Esophagus (tissue), 2 donors: ENCODE results near the gene ATP12A. TPM values are rescaled to one million over a fixed set of nuclear protein-coding genes. Genes with fewer than 3 reads are reported as not detected.

Experiments
- H3K27ac ChIP-seq, 2 donors: one replicate each; pipeline ENCODE4 v1.5.1; 2013; ENCODE audit warnings: low read depth in 2 of 2, mild to moderate bottlenecking in 2 of 2, inconsistent platforms in 1 of 2, low read length in 1 of 2, moderate library complexity in 1 of 2
- H3K27me3 ChIP-seq, 2 donors: one replicate each; pipeline ENCODE4 v1.6.1; 2013; ENCODE audit warnings: low read length in 2 of 2, control low read depth in 1 of 2, mild to moderate bottlenecking in 1 of 2; ENCODE audit not compliant: insufficient read depth in 2 of 2, control insufficient read depth in 1 of 2
- H3K36me3 ChIP-seq, 2 donors: one replicate each; pipeline ENCODE4 v1.6.1; 2013; ENCODE audit warnings: low read length in 1 of 2; ENCODE audit not compliant: control insufficient read depth in 2 of 2, insufficient read depth in 2 of 2
- H3K4me1 ChIP-seq, 2 donors: one replicate each; pipeline ENCODE4 v1.6.1; 2013; ENCODE audit warnings: low read length in 1 of 2; ENCODE audit not compliant: control insufficient read depth in 2 of 2, insufficient read depth in 2 of 2
- H3K4me3 ChIP-seq, 2 donors: one replicate each; pipeline ENCODE4 v1.5.1; 2013; ENCODE audit warnings: low read length in 2 of 2, mild to moderate bottlenecking in 2 of 2, low read depth in 1 of 2, moderate library complexity in 1 of 2
- H3K9me3 ChIP-seq, 2 donors: one replicate each; pipeline ENCODE4 v1.6.1; 2013; ENCODE audit warnings: mild to moderate bottlenecking in 2 of 2, low read depth in 1 of 2, low read length in 1 of 2, moderate library complexity in 1 of 2; ENCODE audit not compliant: control insufficient read depth in 2 of 2, insufficient read depth in 1 of 2
- whole genome bisulfite sequencing, 2 donors: extraction: QIAGEN DNeasy Blood & Tissue Kit; methylation state at CpG; one replicate each; pipeline ENCODE4 v1.1.7; 2013; 5-methylcytosine and 5-hydroxymethylcytosine counted together
- polyA plus RNA-seq, 2 donors: library from polyadenylated mRNA; stranded (reverse); fragments of 200-250 nt; gene quantifications; one replicate each; pipeline ENCODE4 v1.2.3, GENCODE V29; 2013
- donor health status: healthy with polysubstance abuse.
- donor health status: Bipolar disorder and iron deficiency.

Gene ATP12A
- polyA plus RNA-seq, 2 donors, result 0.81 to 1.8 TPM

DNA sequence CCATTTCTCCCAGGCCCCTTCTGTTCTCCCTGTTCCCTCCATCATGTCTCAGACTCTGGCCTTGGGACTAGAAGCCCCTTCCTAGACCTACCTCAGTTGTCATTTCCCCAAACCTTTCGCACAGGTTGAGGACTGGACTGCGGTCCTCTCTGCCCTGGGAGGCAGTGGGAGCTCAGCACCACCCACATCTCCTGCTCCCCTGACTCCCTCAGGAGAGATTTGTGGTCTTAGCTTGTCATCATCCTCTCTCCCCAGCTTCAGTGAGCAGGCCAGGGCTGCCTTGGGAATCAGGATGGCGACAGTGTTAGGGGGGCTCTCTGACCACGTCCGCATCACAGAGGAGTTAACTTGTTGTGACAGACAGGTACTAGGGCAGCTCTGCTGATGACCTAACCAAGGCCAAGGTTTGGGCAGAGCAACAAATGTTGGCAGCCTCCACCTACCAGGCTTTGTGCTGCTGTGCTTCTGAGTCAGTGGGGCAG lies 58.2 kb downstream of the ATP12A start:
- H3K4me1 ChIP-seq, result peaks cover 2 to 11% of the 10 kb centered on the region in 2 donors
- H3K36me3 ChIP-seq, result no peaks in the 10 kb centered on the region
- no peak overlapping the region for H3K4me3 ChIP-seq
- H3K9me3 ChIP-seq, result no peaks in the 10 kb centered on the region
- H3K27me3 ChIP-seq, result no peaks in the 10 kb centered on the region
- WGBS, 2 donors, result 95 to 99% methylated on average over 5 of the region's 5 CpGs
- no peak overlapping the region for H3K27ac ChIP-seq

DNA sequence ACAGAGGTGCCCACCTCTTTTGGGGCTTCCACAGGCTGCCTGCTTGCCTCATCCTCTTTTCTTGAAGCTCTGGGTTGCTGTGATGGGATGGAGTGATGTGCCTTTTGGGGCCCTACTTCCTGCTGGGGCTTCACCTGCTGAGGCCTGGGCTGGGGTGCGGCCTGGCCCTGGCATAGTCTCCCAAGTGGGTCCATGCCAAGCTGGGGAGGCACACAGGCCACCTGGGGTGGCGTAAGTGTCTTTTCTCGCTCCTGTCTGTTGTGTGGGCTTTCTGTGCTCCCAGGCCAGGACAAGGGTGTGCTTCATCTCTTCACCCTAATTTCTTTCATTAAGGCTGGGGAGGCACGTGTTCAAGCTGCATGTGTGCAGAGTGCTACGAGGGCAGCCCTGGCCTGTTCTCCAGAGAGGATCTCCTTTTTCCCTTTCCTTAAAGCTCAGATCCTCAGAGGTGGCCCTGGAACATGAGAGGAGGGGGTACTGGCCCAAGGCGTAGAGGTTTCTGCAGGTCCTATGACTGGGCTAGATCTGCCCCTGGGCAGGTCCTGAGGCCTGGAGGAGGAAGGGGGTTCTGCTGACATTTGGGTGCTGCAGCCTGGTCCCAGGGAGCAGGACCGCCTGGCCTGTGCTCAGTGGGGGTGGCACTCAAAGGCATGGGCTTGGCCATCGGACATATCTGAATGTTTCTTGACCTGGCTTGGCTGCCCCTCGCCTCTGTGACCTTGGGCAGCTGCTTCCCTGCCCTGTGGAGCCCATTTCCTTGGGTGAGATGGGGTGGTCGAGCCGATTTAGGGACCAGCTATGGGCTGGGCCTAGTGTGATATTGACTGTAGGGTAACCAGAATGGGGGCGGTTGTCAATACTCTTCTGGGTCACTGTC lies 60.0 kb downstream of the ATP12A start:
- Histone ChIP-seq H3K27ac (no peak overlapping the region), H3K4me3 (no peak overlapping the region)
- WGBS, 2 donors, result 85 to 90% methylated on average over 12 of the region's 12 CpGs

DNA sequence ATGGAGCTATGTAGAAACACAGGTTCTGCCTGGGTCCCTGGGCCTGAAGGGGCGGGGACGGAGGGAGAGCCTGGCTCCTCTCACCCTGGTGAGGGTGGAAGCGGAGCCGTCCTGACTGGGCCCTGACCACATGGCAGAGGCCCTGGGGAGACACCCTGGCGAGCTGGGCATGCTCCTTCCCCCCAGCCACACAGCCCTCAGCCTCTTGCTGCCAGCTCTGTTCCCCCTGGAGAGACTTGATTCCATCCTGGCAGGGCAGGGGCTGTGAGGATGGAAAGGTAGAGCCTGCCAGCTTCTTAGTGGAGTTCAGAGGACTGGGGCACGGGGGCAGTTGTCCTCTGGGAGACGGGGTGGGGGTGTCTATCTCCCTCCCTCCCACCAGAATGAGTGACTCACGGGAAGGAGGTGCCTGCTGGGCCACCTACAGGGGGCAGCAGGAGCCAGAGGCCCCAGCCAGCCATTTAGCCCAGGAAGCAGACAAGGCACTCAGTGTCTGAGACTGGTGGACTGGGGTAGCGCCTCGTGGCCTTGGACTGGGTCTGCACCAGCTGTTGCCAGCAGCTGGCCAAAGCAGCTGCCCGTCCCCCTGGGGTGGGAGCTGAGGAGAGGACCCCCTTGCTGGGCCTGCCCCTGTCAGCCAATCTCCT lies 60.9 kb downstream of the ATP12A start:
- peaks cover 0 to 3% of the 10 kb centered on the region in 2 donors for H3K27me3 ChIP-seq
- WGBS, 2 donors, result 72 to 82% methylated on average over 11 of the region's 11 CpGs
- no peaks in the 10 kb centered on the region for H3K9me3 ChIP-seq
- H3K4me1 ChIP-seq, result peaks cover 2 to 11% of the 10 kb centered on the region in 2 donors
- H3K27ac ChIP-seq, result no peak overlapping the region
- H3K36me3 ChIP-seq, result no peaks in the 10 kb centered on the region
- no peak overlapping the region for H3K4me3 ChIP-seq

More for the DNA sequence above, 60.0 kb downstream of the ATP12A start:
- H3K36me3 ChIP-seq, result no peaks in the 10 kb centered on the region
- peaks cover 0 to 3% of the 10 kb centered on the region in 2 donors for H3K27me3 ChIP-seq
- H3K4me1 ChIP-seq, result peaks cover 2 to 11% of the 10 kb centered on the region in 2 donors
- no peaks in the 10 kb centered on the region for H3K9me3 ChIP-seq

DNA sequence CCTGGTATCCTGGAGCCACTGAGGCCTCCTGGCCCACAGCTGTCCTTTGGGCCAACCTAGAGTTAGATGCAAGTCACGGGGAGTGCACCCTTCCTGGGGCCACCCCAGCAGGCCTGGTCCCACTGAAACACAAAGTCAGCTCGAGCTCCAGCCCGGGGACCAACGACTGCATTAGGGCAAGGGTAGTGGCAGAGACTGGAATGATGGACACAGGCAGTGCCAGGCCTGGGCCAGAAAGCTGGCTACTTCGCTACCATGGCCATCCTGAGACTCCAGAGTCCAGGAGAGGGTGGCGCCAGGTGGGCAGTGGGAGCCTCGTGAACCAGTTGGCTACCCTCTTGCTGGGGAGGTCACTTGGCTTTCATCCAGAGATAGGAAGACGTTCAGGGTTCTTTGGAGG lies 61.6 kb downstream of the ATP12A start:
- Histone ChIP-seq H3K9me3 (no peaks in the 10 kb centered on the region), H3K4me3 (no peak overlapping the region), H3K4me1 (peaks cover 2 to 11% of the 10 kb centered on the region in 2 donors), H3K27me3 (peaks cover 0 to 3% of the 10 kb centered on the region in 2 donors), H3K27ac (no peak overlapping the region), H3K36me3 (no peaks in the 10 kb centered on the region)
- 63 to 69% methylated on average over 8 of the region's 8 CpGs for WGBS, 2 donors

DNA sequence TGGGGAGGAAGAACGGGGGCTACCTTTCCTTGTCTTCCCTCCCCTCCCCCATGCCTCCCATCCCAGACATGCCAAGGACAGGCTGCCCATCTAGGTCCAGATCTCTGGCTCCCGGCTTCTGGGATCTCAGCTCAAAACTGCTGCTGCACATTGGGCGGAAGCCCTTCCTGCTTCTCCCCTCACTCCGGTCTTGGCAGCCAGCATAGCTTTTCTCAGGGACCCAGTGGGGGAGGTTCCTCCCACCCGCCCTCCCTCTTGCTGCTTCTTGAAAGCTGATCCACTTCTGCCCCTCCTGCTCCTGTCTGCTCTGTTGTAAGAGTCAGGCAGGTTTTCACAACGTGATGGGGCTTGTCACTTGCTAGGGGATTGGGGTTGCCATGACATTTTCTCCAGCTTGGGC lies 62.1 kb downstream of the ATP12A start:
- WGBS, 2 donors, result 15 to 26% methylated on average over 6 of the region's 6 CpGs
- H3K27me3 ChIP-seq, result peaks cover 0 to 3% of the 10 kb centered on the region in 2 donors
- no peak overlapping the region for H3K4me3 ChIP-seq
- H3K27ac ChIP-seq, result no peak overlapping the region
- H3K9me3 ChIP-seq, result no peaks in the 10 kb centered on the region
- no peaks in the 10 kb centered on the region for H3K36me3 ChIP-seq
- H3K4me1 ChIP-seq, result peaks cover 0 to 14% of the 10 kb centered on the region in 2 donors

DNA sequence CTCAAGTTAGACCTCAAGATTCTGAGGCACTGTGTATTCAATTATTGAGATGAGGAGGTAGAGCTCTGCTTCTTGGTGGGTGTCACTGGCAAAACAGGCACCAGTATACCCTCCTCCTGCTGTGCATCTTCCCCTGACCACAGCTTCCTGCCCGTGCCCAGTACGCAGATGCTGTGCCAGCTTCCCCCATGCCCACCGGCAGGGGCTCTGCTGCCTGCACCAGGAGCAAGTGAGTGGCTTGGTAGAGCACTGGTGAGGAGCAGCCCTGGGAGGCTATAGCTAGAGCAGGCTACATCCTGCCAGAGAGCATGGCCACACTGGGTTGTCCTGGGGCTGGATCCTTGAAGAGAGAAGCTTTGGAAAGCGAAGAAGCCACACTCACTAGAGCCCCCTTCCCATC lies 62.8 kb downstream of the ATP12A start:
- Histone ChIP-seq H3K27me3 (peaks cover 0 to 3% of the 10 kb centered on the region in 2 donors), H3K36me3 (no peaks in the 10 kb centered on the region), H3K27ac (no peak overlapping the region), H3K4me1 (peaks cover 0 to 20% of the 10 kb centered on the region in 2 donors), H3K9me3 (no peaks in the 10 kb centered on the region), H3K4me3 (no peak overlapping the region)
- 56 to 66% methylated on average over 4 of the region's 4 CpGs for WGBS, 2 donors

DNA sequence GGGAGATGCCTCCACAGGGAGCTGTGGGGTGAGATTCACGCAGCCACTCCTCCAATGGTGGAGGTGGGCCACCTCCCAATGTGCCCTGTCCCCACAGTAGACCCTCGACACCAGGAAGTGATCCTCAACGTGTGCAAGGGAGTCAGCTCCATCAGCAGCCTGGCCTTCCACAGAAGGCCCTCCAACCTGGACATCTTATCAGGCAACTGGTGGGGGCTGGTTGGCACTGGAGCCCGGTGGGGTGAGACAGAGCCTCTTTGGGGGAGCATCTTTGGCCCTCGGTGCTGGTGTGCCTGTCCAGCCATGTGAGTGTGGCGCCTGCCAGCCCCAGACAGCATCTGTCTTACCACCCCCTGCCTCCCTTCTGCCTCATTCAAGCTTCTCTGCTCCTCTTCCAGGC lies 64.0 kb downstream of the ATP12A start:
- peaks cover 0 to 22% of the 10 kb centered on the region in 2 donors for H3K4me1 ChIP-seq
- no peak overlapping the region for H3K4me3 ChIP-seq
- H3K27me3 ChIP-seq, result peaks cover 0 to 3% of the 10 kb centered on the region in 2 donors
- no peaks in the 10 kb centered on the region for H3K9me3 ChIP-seq
- H3K27ac ChIP-seq, result no peak overlapping the region
- 59 to 81% methylated on average over 6 of the region's 6 CpGs for WGBS, 2 donors
- H3K36me3 ChIP-seq, result no peaks in the 10 kb centered on the region

DNA sequence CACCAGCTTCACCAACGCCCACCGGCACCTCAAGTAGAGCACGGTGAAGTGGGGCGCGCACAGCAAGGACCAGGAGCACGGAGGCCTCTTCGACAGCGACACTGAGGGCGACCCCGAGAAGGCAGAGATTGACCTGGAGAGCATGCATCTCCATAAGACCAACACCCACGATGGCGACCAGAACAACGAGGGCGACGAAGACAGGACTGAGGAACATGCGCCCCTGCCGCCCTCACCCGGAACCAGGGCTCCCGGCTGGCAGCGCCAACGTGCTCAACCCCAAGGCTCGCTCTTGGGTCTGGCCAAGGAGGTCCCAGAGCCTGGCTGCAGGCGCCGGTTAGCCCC lies 65.3 kb downstream of the ATP12A start:
- H3K27me3 ChIP-seq, result peaks cover 0 to 3% of the 10 kb centered on the region in 2 donors
- 59 to 65% methylated on average over 23 to 24 of the region's 24 CpGs for WGBS, 2 donors
- no peak overlapping the region for H3K4me3 ChIP-seq

DNA sequence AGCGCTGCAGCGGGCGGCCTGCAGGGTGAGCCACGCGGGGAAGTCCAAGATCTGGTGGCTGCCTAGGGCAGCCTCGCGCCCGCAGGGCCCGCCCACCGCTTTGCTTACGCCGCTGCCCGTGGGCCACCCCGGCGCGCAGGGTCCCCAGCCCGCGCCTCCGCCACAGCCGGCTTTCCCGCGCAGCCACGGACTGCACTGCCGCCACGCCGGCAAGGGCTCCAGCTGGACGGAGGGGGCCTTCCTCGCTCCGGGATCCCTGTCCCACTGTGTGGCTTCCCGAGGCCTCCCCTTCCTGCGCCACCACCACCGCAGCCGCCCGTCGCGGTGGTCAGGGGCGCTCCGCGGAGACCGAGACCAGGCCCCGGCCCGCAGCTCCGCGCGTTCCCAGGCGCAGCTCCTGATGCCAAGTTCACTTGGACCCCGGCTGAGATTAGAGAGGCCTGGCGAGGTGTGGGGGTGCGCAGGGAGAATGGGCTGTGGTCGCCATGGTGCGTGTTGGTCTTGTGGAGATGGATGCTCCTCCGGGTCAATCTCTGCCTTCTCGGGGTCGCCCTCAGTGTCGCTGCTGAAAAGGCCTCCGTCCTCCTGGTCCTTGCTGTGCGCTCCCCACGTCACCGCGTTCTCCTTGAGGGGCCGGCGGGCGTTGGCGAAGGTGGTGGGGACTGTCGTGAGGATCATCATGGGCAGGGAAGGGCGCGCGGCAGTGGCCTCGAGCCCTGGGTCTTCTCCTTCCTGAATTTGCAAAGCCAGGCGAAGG lies 65.8 kb downstream of the ATP12A start:
- Histone ChIP-seq H3K27ac (no peak overlapping the region), H3K4me3 (no peak overlapping the region), H3K4me1 (peaks cover 0 to 22% of the 10 kb centered on the region in 2 donors), H3K9me3 (no peaks in the 10 kb centered on the region), H3K36me3 (no peaks in the 10 kb centered on the region), H3K27me3 (peaks cover 0 to 3% of the 10 kb centered on the region in 2 donors)
- 23 to 49% methylated on average over 54 to 70 of the region's 70 CpGs for WGBS, 2 donors

More for the DNA sequence above, 65.3 kb downstream of the ATP12A start:
- Histone ChIP-seq H3K9me3 (no peaks in the 10 kb centered on the region), H3K4me1 (peaks cover 0 to 22% of the 10 kb centered on the region in 2 donors), H3K27ac (no peak overlapping the region), H3K36me3 (no peaks in the 10 kb centered on the region)
